Mesenchymal stem cell (in vitro differentiated cells and primary cell): ENCODE measurements around the gene CASTOR2.
"Not testable (repeated sequence)": the region's sequence is repeated elsewhere in the genome, so short reads cannot be mapped to it uniquely, and the experiment has no call there.

Experiments
- DNase-seq: peaks from one replicate; pipeline ENCODE4 v3.0.0-alpha.2; 2013
- H2AFZ ChIP-seq: one replicate; pipeline ENCODE4 v1.6.1; 2013; ENCODE audit warnings: low read depth, mild to moderate bottlenecking, control low read depth, inconsistent platforms, low read length, moderate library complexity
- H2AK5ac ChIP-seq: 2 replicates; pipeline ENCODE4 v1.6.1; 2013; ENCODE audit warnings: low read length, moderate library complexity, mild to moderate bottlenecking, inconsistent platforms; ENCODE audit not compliant: severe bottlenecking
- H2BK120ac ChIP-seq: one replicate; pipeline ENCODE4 v1.6.1; 2013; ENCODE audit warnings: low read depth, mild to moderate bottlenecking, inconsistent platforms, low read length, moderate library complexity
- H2BK12ac ChIP-seq, 2 experiments: one replicate each; pipeline ENCODE4 v1.6.1; 2013; ENCODE audit warnings: inconsistent platforms in 2 of 2, low read length in 2 of 2, mild to moderate bottlenecking in 2 of 2, moderate library complexity in 2 of 2, control low read depth in 1 of 2
- H2BK15ac ChIP-seq: one replicate; pipeline ENCODE4 v1.6.1; 2013; ENCODE audit warnings: mild to moderate bottlenecking, low read depth, inconsistent platforms; ENCODE audit not compliant: poor library complexity, severe bottlenecking
- H2BK5ac ChIP-seq: 2 replicates; pipeline ENCODE4 v1.6.1; 2013; ENCODE audit warnings: low read depth, mild to moderate bottlenecking, low read length, control low read depth, inconsistent platforms; ENCODE audit not compliant: poor library complexity, severe bottlenecking
- H3K14ac ChIP-seq, 2 experiments: one replicate each; pipeline ENCODE4 v1.6.1; 2013; ENCODE audit warnings: inconsistent platforms in 2 of 2, low read length in 2 of 2, control low read depth in 1 of 2, mild to moderate bottlenecking in 1 of 2, moderate library complexity in 1 of 2
- H3K18ac ChIP-seq, 2 experiments: one replicate each; pipeline ENCODE4 v1.6.1; 2013; ENCODE audit warnings: inconsistent platforms in 2 of 2, low read length in 2 of 2, control low read depth in 1 of 2, low read depth in 1 of 2, mild to moderate bottlenecking in 1 of 2
- H3K23ac ChIP-seq, 2 experiments: one replicate each; pipeline ENCODE4 v1.6.1; 2013; ENCODE audit warnings: inconsistent platforms in 2 of 2, low read length in 2 of 2, mild to moderate bottlenecking in 2 of 2, moderate library complexity in 2 of 2, control low read depth in 1 of 2
- H3K27ac ChIP-seq: 2 replicates; pipeline ENCODE4 v1.5.1; 2013; ENCODE audit warnings: mild to moderate bottlenecking, moderate library complexity, low read length, control low read depth, inconsistent platforms; ENCODE audit not compliant: poor library complexity, severe bottlenecking
- H3K27me3 ChIP-seq, 2 experiments: 2 replicates each; pipeline versions ENCODE4 v1.6.1 to v1.7.0; 2013; ENCODE audit warnings: low read length in 2 of 2, mild to moderate bottlenecking in 2 of 2, moderate library complexity in 2 of 2, control low read depth in 1 of 2, inconsistent platforms in 1 of 2; ENCODE audit not compliant: control insufficient read depth in 1 of 2, insufficient read depth in 1 of 2
- H3K36me3 ChIP-seq, 2 experiments: 2 replicates each; pipeline versions ENCODE4 v1.6.1 to v1.7.0; 2013; ENCODE audit warnings: low read length in 2 of 2, control low read depth in 1 of 2, inconsistent platforms in 1 of 2, low read depth in 1 of 2, mild to moderate bottlenecking in 1 of 2; ENCODE audit not compliant: insufficient read depth in 2 of 2, control insufficient read depth in 1 of 2
- H3K4ac ChIP-seq, 2 experiments: one replicate each; pipeline ENCODE4 v1.6.1; 2013; ENCODE audit warnings: inconsistent platforms in 2 of 2, low read length in 2 of 2, mild to moderate bottlenecking in 2 of 2, moderate library complexity in 2 of 2, control low read depth in 1 of 2, low read depth in 1 of 2
- H3K4me1 ChIP-seq: 2 replicates; pipeline ENCODE4 v1.6.1; 2013; ENCODE audit warnings: low read depth, low read length, control low read depth; ENCODE audit not compliant: control insufficient read depth, insufficient read depth
- H3K4me2 ChIP-seq: 2 replicates; pipeline ENCODE4 v1.6.1; 2013; ENCODE audit warnings: low read length, mild to moderate bottlenecking, inconsistent platforms; ENCODE audit not compliant: poor library complexity, severe bottlenecking
- H3K4me3 ChIP-seq, 2 experiments: 2 replicates each; pipeline versions ENCODE4 v1.5.1 to v1.7.0; 2013; ENCODE audit warnings: low read length in 2 of 2, mild to moderate bottlenecking in 2 of 2, control low read depth in 1 of 2, low read depth in 1 of 2; ENCODE audit not compliant: insufficient read depth in 1 of 2
- H3K79me1 ChIP-seq: replicated peaks from 2 replicates; pipeline ENCODE4 v1.6.1; 2013; ENCODE audit warnings: mild to moderate bottlenecking, control low read depth, low read length, inconsistent platforms; ENCODE audit not compliant: poor library complexity, severe bottlenecking
- H3K9ac ChIP-seq: 2 replicates; pipeline ENCODE4 v1.7.0; 2013; ENCODE audit warnings: mild to moderate bottlenecking, low read length, moderate library complexity
- H3K9me3 ChIP-seq: 2 replicates; pipeline ENCODE4 v1.7.0; 2013; ENCODE audit warnings: mild to moderate bottlenecking, low read length; ENCODE audit not compliant: control insufficient read depth
- H4K8ac ChIP-seq: one replicate; pipeline ENCODE4 v1.6.1; 2013; ENCODE audit warnings: inconsistent platforms, mild to moderate bottlenecking, low read length, moderate library complexity
- H4K91ac ChIP-seq: one replicate; pipeline ENCODE4 v1.6.1; 2013; ENCODE audit warnings: mild to moderate bottlenecking, low read length, inconsistent platforms
- WGBS: methylation state at CpG from one replicate; pipeline ENCODE4 v1.1.7; 2013; ENCODE audit warnings: mixed read lengths; 5-methylcytosine and 5-hydroxymethylcytosine counted together

The CASTOR2 gene

GRCh38 chr7:75066521-75066920 is 102.0 kb downstream of the CASTOR2 start:
- no peak overlapping the region for H4K8ac ChIP-seq
- H2AK5ac ChIP-seq = no peak overlapping the region
- no peak overlapping the region for H2BK120ac ChIP-seq
- no peak overlapping the region for H2BK12ac ChIP-seq
- H2BK15ac ChIP-seq = no peak overlapping the region
- no peak overlapping the region for H4K91ac ChIP-seq
- no peak overlapping the region for H3K14ac ChIP-seq
- H3K27me3 ChIP-seq = no peaks in the 10 kb centered on the region
- no peak overlapping the region for H2AFZ ChIP-seq
- no peak overlapping the region for H3K9ac ChIP-seq
- peaks cover 72 to 78% of the 10 kb centered on the region in 2 experiments for H3K36me3 ChIP-seq
- H3K79me1 ChIP-seq = peaks cover 34% of the 10 kb centered on the region
- no peak overlapping the region for H3K4ac ChIP-seq
- H3K27ac ChIP-seq = no peak overlapping the region
- WGBS = 97% methylated on average over 9 of the region's 9 CpGs
- H2BK5ac ChIP-seq = no peak overlapping the region
- no peaks in the 10 kb centered on the region for H3K4me1 ChIP-seq
- H3K18ac ChIP-seq = no peak overlapping the region
- H3K4me2 ChIP-seq = no peak overlapping the region
- H3K23ac ChIP-seq = no peak overlapping the region
- no peak overlapping the region for H3K4me3 ChIP-seq
- DNase-seq = no peak
- H3K9me3 ChIP-seq = no peaks in the 10 kb centered on the region

- H3K79me1 ChIP-seq = peaks cover 14% of the 10 kb centered on the region
- peak; percentile 60 for DNase-seq
- H2BK15ac ChIP-seq = no peak overlapping the region
- H3K4me3 ChIP-seq = peak overlapping the region; percentile 87 to 93
- H3K36me3 ChIP-seq = peaks cover 18 to 31% of the 10 kb centered on the region in 2 experiments
- peak overlapping the region; percentile 96 for H4K8ac ChIP-seq
- no peak overlapping the region for H3K23ac ChIP-seq
- peaks cover 6% of the 10 kb centered on the region for H3K4me1 ChIP-seq
- WGBS = 1% methylated on average over 8 of the region's 9 CpGs
- H3K9me3 ChIP-seq = no peaks in the 10 kb centered on the region
- peak overlapping the region; percentile 59 for H2AFZ ChIP-seq
- H2BK12ac ChIP-seq = no peak overlapping the region
- peak overlapping the region; percentile 69 for H3K4me2 ChIP-seq
- H2AK5ac ChIP-seq = no peak overlapping the region
- peak overlapping the region; percentile 97 for H3K9ac ChIP-seq
- peak overlapping the region; percentile 86 to 88 for H3K18ac ChIP-seq
- peak overlapping the region; percentile 36 for H3K27ac ChIP-seq
- peak overlapping the region; percentile 29 to 56 for H3K4ac ChIP-seq
- H4K91ac ChIP-seq = peak overlapping the region; percentile 91
- peak overlapping the region; percentile 4 for H2BK5ac ChIP-seq
- peak overlapping the region in 1 of 2 experiments; percentile 6 for H3K14ac ChIP-seq
- H2BK120ac ChIP-seq = no peak overlapping the region
- no peaks in the 10 kb centered on the region for H3K27me3 ChIP-seq
Measured at GRCh38 chr7:75072981-75073283, 108.4 kb downstream of the CASTOR2 start.

GRCh38 chr7:75074262-75074641 is 109.7 kb downstream of the CASTOR2 start:
- H3K18ac ChIP-seq, H2AFZ ChIP-seq, H2BK120ac ChIP-seq, H3K4me1 ChIP-seq, H2AK5ac ChIP-seq, H2BK15ac ChIP-seq, H4K91ac ChIP-seq, H2BK12ac ChIP-seq, H3K23ac ChIP-seq, H3K27ac ChIP-seq, H3K14ac ChIP-seq, H3K4me2 ChIP-seq, DNase-seq, H3K27me3 ChIP-seq, H3K4ac ChIP-seq, H4K8ac ChIP-seq, H2BK5ac ChIP-seq, H3K9me3 ChIP-seq: not testable (repeated sequence)
- peak overlapping the region; percentile 97 for H3K9ac ChIP-seq
- peaks cover 11% of the 10 kb centered on the region for H3K79me1 ChIP-seq
- H3K4me3 ChIP-seq = peak overlapping the region in 1 of 2 experiments; percentile 93
- 60% methylated on average over 1 of the region's 8 CpGs for WGBS
- H3K36me3 ChIP-seq = peaks cover 9 to 21% of the 10 kb centered on the region in 2 experiments
